ENCODE measurements around the gene TSEN54.

The TSEN54 gene

DNA sequence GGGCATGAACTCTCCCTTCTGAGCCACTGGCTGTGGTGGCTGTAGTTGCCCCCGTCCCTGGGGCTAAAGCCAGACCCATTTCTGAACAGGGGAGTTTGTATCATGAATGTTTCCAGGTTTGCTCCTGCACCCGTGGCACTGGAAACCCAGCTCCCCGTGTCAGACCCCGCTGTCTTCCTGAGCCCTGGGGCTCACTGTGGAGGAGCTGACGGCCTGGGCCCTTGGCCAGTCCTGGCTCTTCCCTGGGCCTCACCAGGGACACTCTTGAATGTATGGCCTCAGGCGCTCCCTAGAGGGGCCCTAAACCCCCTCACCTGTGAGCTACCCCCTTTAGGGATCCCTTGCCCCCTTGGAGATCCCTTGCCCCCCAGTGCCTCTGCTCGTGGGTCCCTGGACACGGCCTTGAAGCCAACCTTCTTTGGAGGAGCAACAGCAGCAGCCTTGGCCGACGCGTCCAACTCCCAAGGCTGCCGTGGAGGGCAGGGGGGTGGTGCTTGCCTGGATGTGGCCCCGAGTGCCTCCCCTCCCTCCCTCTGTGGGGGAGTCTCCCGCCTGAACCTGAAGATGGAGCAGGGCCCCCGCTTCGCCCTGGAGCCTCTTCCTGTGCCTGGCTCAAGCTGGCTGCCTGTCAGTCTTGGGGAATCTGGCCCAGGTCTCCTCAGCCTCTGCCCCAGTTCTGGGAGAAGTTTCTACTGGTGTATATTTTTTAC, 16.9 kb upstream of the TSEN54 start:
- Histone ChIP-seq H3K4me3 (ENCODE audit: low read length) (no peak overlapping the region), H3K4me1 (ENCODE audit: control insufficient read depth, insufficient read depth, low read length) (no peaks in the 10 kb centered on the region), H3K9ac (ENCODE audit: low read depth, low read length) (no peak overlapping the region), H3K27me3 (ENCODE audit: control insufficient read depth, insufficient read depth, low read length) (no peaks in the 10 kb centered on the region), H3K9me3 (replicated peaks; ENCODE audit: low read length) (no peaks in the 10 kb centered on the region), H3K36me3 (ENCODE audit: insufficient read depth, low read length) (peaks cover 46% of the 10 kb centered on the region), H3K4me2 (ENCODE audit: low read length) (no peak overlapping the region)

DNA sequence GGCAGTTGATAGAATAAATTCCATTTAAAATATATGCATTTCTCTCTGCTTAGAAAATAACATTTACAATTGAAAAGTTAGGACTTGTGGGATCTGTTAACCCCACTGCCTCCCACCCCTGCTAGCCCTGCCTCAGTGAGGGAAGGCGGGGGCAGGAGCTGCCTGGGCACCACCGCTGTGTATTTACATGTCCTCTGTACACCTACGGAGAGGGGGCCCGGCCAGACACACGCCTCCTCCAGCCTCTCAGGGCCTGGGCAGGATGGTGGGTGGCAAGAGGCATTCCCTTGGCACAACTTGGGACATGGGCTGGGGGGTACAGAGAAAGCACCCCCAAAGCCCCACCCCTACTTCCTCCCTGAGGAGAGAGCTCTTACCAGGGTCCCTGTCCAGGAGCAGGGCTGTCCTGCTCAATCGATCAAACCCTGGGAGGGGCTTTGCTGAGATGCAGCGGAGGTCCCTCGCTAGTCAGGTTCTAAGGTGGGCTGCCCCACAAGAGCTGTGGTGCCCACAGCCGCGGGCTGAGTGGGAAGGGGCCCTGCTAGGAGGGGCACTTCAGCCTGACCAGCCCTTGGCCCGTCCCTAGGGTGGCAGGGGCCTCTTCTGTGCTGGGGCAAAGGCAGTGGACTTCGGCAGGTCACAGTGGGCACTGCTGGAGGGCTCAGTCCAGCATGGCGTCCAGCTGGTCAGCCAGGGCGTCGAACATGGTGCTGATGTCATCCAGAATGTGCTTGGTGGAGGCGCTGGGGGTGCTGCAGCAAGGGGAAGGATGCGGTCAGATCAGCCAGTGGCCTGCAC, 15.7 kb upstream of the TSEN54 start:
- no peak overlapping the region for H3K9ac ChIP-seq (ENCODE audit: low read depth, low read length)
- H3K4me2 ChIP-seq (ENCODE audit: low read length), result no peak overlapping the region
- no peaks in the 10 kb centered on the region for H3K9me3 ChIP-seq (replicated peaks; ENCODE audit: low read length)
- H3K36me3 ChIP-seq (ENCODE audit: insufficient read depth, low read length), result peaks cover 40% of the 10 kb centered on the region
- no peaks in the 10 kb centered on the region for H3K4me1 ChIP-seq (ENCODE audit: control insufficient read depth, insufficient read depth, low read length)
- no peaks in the 10 kb centered on the region for H3K27me3 ChIP-seq (ENCODE audit: control insufficient read depth, insufficient read depth, low read length)
- H3K4me3 ChIP-seq (ENCODE audit: low read length), result no peak overlapping the region

DNA sequence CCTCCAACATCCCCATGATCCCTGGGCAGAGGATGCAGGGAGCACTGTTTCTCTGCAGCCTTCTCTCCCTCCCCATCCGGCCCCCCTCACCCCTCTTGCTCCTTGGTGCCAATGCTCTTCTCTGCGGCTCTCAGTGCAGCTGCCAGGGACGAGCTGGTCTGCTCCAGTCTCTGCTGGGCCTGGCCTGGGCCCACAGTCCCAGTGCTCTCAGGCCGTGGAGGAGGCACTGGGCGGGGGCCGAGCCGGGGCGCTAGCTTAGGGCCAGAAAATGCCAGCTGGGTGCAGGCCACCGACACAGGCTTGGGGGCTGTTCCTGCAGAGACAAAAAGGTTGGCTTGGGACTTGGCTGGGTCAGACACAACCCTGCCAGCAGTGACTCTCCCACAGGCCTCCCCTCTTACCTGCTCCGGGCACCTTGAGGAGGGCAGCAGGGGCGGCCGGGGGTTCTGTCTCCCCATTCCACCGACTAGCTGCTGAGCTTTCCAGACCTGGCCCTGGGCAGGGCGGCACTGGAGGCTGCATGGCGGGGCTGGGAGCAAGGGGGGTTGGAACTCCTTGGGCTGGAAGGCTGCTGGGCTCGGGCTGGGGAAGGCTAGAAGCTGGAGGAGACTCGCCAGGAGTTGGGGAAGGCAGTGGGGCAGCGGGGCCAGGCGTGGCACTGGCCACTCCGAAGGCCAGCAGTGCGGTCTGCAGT, 14.8 kb upstream of the TSEN54 start:
- Histone ChIP-seq H3K4me2 (ENCODE audit: low read length) (no peak overlapping the region), H3K4me1 (ENCODE audit: control insufficient read depth, insufficient read depth, low read length) (no peaks in the 10 kb centered on the region), H3K9me3 (replicated peaks; ENCODE audit: low read length) (no peaks in the 10 kb centered on the region), H3K36me3 (ENCODE audit: insufficient read depth, low read length) (peaks cover 38% of the 10 kb centered on the region), H3K9ac (ENCODE audit: low read depth, low read length) (no peak overlapping the region), H3K4me3 (ENCODE audit: low read length) (no peak overlapping the region), H3K27me3 (ENCODE audit: control insufficient read depth, insufficient read depth, low read length) (no peaks in the 10 kb centered on the region)

DNA sequence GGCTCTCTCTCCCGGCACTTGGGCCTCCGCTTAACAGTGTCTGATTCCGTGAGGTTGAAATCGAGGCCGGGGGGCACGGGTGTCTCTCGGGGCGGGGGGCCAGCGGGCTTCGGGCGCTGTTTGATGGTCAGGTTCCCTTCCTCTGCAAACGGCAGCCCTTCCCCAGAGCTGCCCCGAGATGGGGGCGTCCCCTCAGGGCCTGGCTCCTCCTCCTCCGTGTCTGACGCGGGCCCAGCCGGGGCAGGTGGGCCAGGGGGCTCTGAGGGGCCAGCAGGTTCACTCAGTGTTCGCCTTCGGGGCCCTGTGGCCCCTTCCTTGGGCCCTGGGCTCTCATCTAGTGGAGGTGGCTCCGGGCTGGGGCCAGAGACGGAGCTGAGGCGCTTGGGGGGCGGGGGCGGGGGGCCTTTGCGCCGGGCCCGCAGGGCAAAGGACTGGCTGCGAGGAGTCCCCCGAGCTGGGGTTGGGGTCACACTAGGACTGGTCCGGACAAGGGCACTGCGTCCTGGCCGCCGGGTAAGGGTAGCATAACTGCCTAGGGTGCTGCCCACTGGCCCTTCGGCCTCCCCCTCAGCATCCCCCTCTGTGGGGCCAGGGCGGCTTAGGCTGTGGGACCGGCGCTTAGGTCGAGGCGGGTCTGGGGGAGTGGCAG, 14.1 kb upstream of the TSEN54 start:
- peaks cover 38% of the 10 kb centered on the region for H3K36me3 ChIP-seq (ENCODE audit: insufficient read depth, low read length)
- H3K9me3 ChIP-seq (replicated peaks; ENCODE audit: low read length), result no peaks in the 10 kb centered on the region
- H3K4me2 ChIP-seq (ENCODE audit: low read length), result no peak overlapping the region
- no peaks in the 10 kb centered on the region for H3K27me3 ChIP-seq (ENCODE audit: control insufficient read depth, insufficient read depth, low read length)
- no peak overlapping the region for H3K4me3 ChIP-seq (ENCODE audit: low read length)
- no peaks in the 10 kb centered on the region for H3K4me1 ChIP-seq (ENCODE audit: control insufficient read depth, insufficient read depth, low read length)
- H3K9ac ChIP-seq (ENCODE audit: low read depth, low read length), result no peak overlapping the region

DNA sequence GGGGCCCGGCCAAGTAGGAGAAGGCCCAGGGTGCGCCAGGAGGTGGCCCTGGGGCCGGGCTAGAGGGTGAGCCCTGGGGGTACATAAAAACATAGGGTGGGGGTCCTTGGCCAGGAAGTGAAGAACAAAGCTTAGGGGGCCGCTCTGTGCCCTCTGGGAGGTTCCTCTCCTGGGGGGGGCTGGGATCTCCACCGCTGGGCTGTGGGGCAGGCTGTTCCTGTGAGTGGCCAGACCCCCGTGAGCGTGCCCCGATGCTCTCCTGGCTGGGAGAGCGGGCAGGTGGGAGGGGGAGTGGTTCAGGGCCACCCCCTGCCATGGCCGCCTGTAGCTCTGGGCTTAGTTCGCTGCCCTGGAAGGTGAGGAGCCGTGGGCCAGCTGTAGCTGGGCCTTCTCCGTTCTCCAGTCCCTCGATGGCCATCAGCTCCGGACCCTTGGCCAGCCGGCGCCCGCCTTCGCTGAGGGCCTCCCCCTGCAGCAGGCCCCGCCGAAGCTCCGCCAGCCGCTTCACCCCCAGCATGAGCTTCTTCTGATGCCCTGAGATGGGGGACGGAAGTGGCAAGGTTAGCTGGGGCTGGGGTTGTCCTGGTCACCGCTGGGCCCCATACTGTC, 13.5 kb upstream of the TSEN54 start:
- Histone ChIP-seq H3K9ac (ENCODE audit: low read depth, low read length) (no peak overlapping the region), H3K36me3 (ENCODE audit: insufficient read depth, low read length) (peaks cover 40% of the 10 kb centered on the region), H3K9me3 (replicated peaks; ENCODE audit: low read length) (no peaks in the 10 kb centered on the region), H3K4me2 (ENCODE audit: low read length) (no peak overlapping the region), H3K27me3 (ENCODE audit: control insufficient read depth, insufficient read depth, low read length) (no peaks in the 10 kb centered on the region), H3K4me1 (ENCODE audit: control insufficient read depth, insufficient read depth, low read length) (no peaks in the 10 kb centered on the region), H3K4me3 (ENCODE audit: low read length) (no peak overlapping the region)

DNA sequence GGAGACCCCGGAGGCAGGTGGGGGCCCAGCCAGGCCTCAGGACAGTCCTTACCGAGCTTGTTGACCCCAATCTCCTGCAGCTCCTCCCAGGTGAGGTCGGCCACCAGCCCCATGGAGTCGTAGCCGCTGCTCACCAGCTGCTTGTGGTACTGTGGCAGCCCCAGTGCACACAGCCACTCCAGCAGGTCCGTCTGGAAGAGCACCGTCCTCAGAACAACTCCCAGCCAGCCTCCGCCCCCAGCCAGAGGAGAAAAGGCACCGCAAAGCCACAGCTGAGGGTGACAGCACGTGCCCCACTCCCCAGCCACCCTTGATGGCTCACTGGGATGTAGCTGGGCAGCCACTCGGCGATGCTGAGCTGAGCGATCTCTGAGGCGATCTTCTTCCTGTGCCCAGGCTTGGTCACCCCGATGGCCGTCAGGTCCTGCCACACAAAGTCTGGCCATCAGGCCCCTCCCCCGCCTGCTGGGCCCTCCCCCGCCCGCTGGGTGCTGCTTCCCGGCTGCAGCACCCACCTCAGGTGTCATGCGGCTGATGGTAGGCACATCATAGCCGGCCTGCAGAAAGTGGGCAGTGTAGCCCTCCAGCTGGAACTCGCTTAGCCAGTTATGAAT, 12.9 kb upstream of the TSEN54 start:
- no peak overlapping the region for H3K9ac ChIP-seq (ENCODE audit: low read depth, low read length)
- H3K4me3 ChIP-seq (ENCODE audit: low read length), result no peak overlapping the region
- no peak overlapping the region for H3K4me2 ChIP-seq (ENCODE audit: low read length)
- no peaks in the 10 kb centered on the region for H3K9me3 ChIP-seq (replicated peaks; ENCODE audit: low read length)
- H3K4me1 ChIP-seq (ENCODE audit: control insufficient read depth, insufficient read depth, low read length), result peaks cover 3% of the 10 kb centered on the region
- H3K36me3 ChIP-seq (ENCODE audit: insufficient read depth, low read length), result peaks cover 35% of the 10 kb centered on the region
- H3K27me3 ChIP-seq (ENCODE audit: control insufficient read depth, insufficient read depth, low read length), result no peaks in the 10 kb centered on the region

DNA sequence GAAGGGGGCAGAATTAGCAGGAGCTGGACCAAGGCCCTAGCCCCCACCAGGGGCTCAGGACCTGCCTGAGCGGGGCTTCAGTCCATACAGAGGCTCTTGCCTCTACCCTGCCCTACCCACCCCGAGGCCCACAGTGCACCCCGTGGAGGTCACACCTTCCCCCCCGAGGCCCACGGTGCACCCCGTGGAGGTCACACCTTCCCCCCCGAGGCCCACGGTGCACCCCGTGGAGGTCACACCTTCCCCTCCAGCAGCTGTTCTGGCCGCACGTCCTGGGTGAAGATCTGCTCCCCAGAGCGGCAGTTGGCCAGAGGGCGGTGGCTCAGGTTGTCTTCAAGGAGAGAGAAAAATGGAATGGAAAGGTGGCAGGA, 12.4 kb upstream of the TSEN54 start:
- Histone ChIP-seq H3K9me3 (replicated peaks; ENCODE audit: low read length) (no peaks in the 10 kb centered on the region), H3K36me3 (ENCODE audit: insufficient read depth, low read length) (peaks cover 30% of the 10 kb centered on the region), H3K4me3 (ENCODE audit: low read length) (no peak overlapping the region), H3K4me2 (ENCODE audit: low read length) (no peak overlapping the region), H3K27me3 (ENCODE audit: control insufficient read depth, insufficient read depth, low read length) (no peaks in the 10 kb centered on the region), H3K4me1 (ENCODE audit: control insufficient read depth, insufficient read depth, low read length) (peaks cover 7% of the 10 kb centered on the region), H3K9ac (ENCODE audit: low read depth, low read length) (no peak overlapping the region)

DNA sequence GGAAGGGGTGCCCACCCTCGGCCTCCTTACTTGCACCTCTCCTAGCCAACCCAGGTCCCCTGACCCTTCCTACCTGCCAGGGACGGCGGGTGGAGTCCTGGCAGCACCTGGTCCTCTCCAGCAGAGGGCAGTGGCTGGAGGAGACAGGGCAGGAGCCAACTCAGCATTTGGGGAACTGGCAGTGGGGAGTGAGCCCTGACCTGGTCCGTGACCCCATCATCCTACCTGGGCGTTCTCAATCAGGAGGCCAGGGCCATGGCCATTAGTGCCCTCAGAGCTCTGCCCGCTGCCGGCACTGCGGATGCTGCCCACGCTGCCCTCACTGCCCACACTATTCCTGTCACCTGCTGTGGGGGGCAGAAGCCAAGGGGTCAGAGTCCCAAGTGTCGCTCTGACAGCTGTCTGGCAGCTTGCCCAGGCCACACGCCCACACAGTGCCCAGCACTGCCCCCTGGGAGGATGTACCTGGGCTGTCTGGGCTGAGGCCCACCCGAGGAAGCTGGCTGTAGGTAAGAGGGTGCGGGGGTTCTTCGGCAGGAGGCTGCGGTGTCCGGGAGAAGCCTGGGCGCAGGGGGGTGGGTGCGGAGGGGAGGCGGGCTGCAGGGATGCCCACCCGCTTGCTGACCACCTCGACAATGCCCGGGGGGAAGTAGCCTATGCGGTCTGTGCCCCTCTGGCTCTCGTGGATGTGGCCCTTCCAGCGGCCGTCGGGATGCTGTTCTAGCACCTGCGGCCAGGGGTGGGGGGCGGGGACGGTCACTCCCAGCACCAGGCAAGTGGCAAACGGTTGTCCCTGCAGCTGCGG, 11.8 kb upstream of the TSEN54 start:
- Histone ChIP-seq H3K9ac (ENCODE audit: low read depth, low read length) (no peak overlapping the region), H3K4me3 (ENCODE audit: low read length) (no peak overlapping the region), H3K36me3 (ENCODE audit: insufficient read depth, low read length) (peaks cover 25% of the 10 kb centered on the region), H3K9me3 (replicated peaks; ENCODE audit: low read length) (no peaks in the 10 kb centered on the region), H3K4me2 (ENCODE audit: low read length) (no peak overlapping the region), H3K27me3 (ENCODE audit: control insufficient read depth, insufficient read depth, low read length) (no peaks in the 10 kb centered on the region), H3K4me1 (ENCODE audit: control insufficient read depth, insufficient read depth, low read length) (peaks cover 7% of the 10 kb centered on the region)

DNA sequence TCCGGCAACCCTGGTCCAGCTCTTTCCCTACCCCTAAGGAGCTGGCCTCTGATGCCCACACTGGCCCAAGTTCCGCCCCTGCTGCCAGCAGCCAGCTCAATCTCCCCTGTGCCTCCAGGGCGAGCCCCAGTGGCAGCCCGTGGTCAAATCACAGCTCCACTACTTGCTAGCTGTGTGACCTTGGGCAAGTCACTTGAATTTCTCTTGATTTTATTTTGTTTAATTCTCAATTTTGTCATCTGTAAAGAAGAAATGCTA, 11.2 kb upstream of the TSEN54 start:
- no peaks in the 10 kb centered on the region for H3K27me3 ChIP-seq (ENCODE audit: control insufficient read depth, insufficient read depth, low read length)
- no peak overlapping the region for H3K4me2 ChIP-seq (ENCODE audit: low read length)
- no peak overlapping the region for H3K4me3 ChIP-seq (ENCODE audit: low read length)
- H3K36me3 ChIP-seq (ENCODE audit: insufficient read depth, low read length), result peaks cover 19% of the 10 kb centered on the region
- H3K9ac ChIP-seq (ENCODE audit: low read depth, low read length), result no peak overlapping the region
- H3K4me1 ChIP-seq (ENCODE audit: control insufficient read depth, insufficient read depth, low read length), result peaks cover 7% of the 10 kb centered on the region
- no peaks in the 10 kb centered on the region for H3K9me3 ChIP-seq (replicated peaks; ENCODE audit: low read length)

DNA sequence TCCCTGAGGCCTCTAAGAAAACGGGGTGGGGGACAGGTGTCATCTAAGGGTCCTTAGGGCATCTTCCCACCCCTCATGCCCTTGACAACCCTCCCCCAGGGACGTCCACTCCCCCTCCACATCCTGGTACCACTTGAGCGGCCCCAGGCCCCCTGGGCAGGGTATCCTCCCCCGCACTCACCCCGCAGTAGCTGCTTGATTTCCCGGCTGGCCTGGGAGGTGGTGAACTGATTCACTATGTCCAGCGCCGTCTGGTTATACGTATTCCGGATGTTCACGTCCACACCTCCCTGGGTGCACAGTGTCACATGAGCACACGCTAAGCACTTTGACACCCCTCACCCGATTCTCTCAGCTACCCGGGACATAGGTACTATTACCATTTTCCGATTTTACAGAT, 10.7 kb upstream of the TSEN54 start:
- Histone ChIP-seq H3K27me3 (ENCODE audit: control insufficient read depth, insufficient read depth, low read length) (no peaks in the 10 kb centered on the region), H3K36me3 (ENCODE audit: insufficient read depth, low read length) (peaks cover 16% of the 10 kb centered on the region), H3K4me3 (ENCODE audit: low read length) (no peak overlapping the region), H3K9me3 (replicated peaks; ENCODE audit: low read length) (no peaks in the 10 kb centered on the region), H3K9ac (ENCODE audit: low read depth, low read length) (no peak overlapping the region), H3K4me2 (ENCODE audit: low read length) (no peak overlapping the region), H3K4me1 (ENCODE audit: control insufficient read depth, insufficient read depth, low read length) (peaks cover 7% of the 10 kb centered on the region)

Data from skeletal muscle satellite cell (primary cell).